NCI-H128 (cell line): ENCODE results near the gene XBP1.
"Not testable (repeated sequence)": the region's sequence is repeated elsewhere in the genome, so short reads cannot be mapped to it uniquely, and the experiment has no call there.

Source experiments
- DNase-seq: peaks from one replicate; lab custom pipeline; 2025; ENCODE audit not compliant: unreplicated experiment; lab: John Stamatoyannopoulos, UW

Gene XBP1

GRCh38 chr22:28819253-28820096 lies 19.1 kb upstream of the XBP1 start:
- DNase-seq: no peak

DNA sequence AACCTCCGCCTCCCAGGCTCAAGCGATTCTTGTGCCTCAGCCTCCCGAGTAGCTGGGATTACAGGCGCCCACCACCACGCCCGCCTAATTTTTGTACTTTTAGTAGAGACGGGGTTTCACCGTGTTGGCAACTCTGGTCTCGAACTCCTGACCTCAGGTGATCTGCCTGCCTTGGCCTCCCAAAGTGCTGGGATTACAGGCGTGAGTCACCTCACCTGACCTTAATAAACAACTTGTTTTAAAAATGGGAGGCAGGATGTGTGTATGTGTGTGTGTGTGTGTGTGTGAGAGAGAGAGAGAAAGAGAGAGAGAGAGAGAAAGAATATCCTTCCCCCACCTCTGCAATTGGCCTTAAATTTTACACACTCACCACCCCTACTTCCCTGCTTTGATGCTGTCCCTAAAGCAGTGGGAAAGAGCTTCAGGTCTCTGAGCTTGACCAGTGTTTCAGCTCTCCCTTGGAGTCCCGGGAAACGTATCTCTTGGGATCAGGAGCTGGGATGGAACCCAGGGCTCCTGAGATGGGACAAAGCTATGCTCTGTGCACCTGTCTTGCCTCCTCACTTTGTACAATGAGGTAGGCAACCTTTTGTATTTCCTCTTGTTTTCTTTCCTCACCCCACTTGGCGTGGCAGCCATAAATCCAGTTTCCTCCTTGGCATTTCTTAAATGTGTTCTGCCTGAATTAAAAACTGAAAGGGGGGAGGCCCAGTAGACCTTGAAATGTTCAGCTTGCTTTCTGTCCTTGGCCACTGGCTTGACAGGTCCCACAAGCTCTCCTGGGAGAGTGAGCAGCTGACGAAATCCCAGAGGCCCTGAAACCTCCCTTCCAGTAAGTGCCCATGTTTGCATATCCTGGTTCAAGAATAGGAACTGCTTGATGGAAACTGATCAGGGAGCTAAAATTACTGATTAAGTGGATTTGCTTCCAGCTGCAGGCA lies 17.8 kb upstream of the XBP1 start:
- DNase-seq: no peak

DNA sequence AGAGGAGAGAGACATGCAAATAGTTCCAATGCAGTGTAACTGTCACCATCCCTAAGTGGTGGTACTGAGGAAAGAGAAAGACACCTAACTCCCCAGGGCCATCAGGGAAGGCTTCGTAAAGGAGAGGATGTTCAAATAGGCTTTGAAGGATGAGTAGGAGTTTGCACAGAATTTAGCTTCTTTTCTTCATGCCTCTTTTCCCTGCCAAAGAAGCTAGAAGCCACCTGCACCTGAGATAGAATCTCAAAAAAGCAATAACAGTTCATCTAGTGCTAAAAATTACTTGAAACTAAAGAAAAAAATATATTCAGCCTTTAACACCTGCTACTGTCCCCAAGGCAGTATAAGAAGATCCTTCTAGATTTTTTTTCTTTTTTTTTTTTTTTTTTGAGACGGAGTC lies 16.7 kb upstream of the XBP1 start:
- DNase-seq: no peak

DNA sequence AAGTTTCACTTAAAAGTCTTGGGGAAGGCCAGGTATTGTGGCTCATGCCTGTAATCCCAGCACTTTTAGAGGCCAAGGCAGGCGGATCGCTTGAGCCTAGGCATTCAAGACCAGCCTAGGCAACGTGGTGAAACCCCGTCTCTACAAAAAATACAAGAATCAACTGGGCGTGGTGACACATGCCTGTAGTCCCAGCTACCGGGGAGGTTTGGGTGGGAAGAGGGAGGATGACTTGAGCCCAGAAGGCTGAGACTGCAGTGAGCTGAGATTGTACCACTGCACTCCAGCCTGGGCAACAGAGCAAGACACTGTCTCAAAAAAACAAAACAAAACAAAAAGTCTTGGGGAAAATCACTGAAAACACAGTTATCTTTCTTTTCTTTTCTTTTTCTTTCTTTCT lies 15.4 kb upstream of the XBP1 start:
- DNase-seq: no peak

DNA sequence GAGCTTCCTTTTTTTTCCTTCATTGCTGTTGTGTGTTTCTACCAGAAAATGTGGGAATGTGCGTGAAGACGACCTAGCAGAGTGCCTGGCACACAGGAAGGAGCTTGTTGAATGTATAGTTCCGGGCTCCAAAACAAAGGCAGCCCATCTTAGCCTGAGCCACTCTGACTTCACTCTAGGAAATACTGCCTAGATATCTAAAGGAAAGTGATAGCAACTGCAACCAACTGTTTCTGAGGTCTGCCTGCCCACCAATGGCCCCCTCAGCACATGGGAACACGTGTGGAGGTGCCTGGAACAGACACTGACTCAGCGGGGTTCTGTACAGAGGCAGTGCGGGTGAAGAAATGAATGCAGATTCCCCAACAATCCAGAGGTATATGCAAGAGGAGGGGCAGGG lies 14.7 kb upstream of the XBP1 start:
- no peak for DNase-seq

DNA sequence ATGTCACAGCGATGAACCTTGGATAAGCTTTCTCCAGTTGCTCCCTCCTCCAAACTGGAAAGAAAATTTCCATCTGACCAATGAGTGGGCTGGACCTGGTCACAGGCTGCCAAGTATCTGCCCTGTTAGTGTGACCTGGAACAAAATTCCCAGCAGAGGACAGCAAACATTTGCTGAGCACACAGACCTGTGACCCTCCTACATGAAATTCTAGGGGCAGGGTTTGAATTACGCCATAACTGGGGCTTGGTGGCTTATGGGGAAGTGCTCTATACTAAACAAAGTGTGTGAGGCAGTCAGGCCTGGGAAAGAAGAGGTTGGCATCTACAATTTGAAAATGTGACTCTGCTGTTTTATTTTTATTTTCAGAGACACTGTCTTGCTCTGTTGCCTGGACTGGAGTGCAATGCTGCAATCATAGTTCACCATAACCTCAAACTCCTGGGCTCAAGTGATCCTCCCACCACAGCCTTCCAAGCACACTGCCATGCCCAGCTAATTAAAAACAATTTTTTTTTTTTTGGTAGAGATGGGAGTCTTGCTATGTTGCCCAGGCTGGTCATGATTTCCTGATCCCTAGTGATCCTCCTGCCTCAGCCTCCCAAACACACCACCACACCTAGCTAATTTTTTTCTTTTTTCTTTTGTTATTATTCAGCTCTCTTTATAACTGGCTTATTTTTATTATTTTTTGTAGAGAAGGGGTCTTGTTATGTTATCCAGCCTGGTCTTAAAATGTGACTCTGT lies 13.6 kb upstream of the XBP1 start:
- DNase-seq: no peak

DNA sequence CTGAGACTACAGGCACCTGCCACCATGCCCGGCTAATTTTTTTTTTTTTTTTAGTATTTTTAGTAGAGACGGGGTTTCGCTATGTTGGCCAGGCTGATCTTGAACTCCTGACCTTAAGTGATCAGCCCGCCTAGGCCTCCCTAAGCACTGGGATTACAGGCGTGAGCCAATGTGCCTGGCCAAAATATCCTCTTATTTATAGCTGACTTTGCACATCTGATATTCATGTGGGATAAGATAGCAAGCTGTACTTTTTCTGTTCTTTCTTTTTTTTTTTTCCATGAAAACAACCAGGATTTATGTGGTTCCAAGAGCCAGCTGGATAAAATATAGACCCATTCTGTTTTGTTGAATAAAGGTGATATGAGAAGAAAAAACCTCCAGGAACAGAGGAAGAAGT lies 12.1 kb upstream of the XBP1 start:
- DNase-seq: no peak

DNA sequence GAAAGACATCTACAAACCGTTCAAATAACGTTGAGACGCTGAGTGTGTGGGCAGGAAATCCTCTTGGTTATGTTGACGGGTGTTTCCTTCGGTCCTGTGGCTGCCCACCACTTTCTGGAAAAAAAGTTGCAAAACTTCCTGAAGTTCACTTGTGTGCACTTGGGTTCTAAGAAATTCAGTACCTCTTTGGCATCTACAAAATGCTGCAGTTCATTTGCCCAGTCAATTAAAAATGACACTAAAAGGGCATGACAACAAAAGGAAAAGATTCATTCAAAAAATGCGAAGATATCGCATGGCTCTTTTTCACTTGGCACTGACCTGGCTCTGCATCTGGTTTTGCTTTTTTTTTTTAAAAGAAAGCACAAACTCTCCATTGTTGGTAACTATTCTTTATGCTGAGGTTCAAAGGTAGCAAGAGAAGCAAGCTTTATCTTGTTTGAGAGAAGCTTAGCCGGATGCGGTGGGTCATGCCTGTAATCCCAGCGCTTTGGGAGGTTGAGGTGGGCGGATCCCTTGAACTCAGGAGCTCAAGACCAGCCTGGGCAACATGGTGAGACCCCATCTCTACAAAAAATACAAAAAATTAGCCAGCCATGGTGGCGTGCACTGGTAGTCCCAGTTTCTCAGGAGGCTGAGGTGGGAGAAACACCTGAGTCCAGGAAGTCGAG lies 10.6 kb upstream of the XBP1 start:
- no peak for DNase-seq

DNA sequence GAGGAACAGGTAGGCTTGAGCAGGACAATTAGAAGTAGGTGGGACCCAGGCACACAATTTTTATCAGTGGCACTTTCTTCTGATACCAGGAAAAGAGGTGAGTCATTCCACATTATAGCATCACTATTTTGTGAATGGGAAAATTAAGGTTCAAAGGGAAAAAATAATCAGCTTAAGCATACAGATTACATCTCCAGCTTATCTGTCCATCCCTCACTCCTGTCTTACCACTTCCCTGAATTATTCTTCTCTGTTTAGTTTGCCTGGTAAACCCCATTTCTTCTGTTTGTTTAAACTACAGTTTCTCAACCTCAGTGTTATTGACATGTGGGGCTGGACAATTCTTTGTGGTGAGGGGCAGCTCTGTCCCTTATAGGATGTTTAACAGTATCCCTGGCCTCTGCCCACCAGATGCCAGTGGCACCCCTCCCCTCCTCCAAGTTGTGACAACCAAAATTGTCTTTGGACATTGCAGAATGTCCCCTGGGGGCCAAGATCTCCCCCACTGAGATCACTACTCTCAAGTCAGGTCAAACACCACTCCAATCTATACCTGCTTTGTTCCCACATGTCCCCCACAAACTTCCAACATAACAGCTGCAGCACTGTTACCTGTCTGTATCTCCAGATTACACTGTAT lies 8.5 kb upstream of the XBP1 start:
- no peak for DNase-seq

- not testable (repeated sequence) for DNase-seq
Observed at GRCh38 chr22:28805426-28805825, 5.1 kb upstream of the XBP1 start.

DNA sequence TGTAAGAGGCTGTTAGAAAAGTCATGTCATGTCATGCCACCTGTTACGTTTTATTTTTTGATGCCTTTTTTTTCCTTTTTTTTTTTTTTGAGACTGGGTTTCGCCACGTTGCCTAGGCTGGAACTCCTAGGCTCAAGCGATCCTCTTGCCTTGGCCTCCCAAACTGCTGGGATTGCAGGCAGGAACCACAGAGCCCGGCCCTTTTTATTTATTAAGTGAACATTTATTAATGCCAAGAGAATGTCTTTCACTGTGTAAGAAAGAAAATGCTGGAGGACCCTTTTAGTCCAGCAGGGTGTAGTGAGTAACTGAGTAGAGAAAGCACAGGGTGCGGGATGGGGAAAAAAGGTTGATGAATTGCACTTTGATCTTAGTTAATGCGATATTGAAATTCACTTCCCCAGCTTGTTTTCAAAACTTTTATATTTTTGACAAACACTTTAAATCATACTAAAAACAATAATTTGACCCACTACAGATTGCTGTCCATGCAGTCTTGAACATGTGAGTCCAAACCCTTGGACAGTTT lies 2.3 kb upstream of the XBP1 start:
- no peak for DNase-seq

DNA sequence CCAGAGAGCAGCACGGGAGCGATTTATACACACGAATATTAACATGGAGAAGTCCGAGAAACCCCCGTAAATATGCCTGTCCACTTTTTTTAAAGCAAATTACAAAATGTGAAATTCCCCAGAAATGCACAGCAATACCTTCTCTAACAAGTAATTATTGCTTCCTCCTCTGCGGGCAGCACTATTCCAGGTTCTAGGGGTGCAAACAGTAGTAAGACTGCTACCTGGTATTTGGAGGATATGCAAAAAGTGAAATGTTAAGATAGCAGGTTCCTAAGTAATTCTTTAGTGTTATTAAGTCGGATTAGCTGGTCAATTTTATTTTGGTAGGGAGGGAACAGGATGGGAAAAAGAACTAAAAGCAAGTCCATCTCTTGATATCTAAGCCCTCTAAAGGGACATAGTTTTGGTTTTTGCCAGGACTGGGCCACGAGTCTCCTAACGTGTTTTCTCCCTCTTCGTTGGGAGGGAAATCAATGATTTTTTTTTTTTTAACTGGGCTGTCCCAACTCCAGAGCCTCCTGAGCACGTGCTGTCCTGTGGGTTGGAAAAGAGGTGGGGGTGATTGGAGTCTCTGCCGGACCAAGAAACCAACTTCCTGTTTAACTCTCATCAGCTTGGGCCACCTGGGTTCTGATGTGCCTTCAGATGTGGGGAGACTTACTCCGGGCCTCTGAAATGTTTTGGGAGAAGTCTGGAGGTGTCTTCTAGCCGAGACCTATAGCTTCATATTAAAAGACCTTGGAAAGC lies 1.7 kb upstream of the XBP1 start:
- DNase-seq: no peak

GRCh38 chr22:28799606-28800307 lies 612 bp downstream of the XBP1 start:
- DNase-seq: no peak

DNA sequence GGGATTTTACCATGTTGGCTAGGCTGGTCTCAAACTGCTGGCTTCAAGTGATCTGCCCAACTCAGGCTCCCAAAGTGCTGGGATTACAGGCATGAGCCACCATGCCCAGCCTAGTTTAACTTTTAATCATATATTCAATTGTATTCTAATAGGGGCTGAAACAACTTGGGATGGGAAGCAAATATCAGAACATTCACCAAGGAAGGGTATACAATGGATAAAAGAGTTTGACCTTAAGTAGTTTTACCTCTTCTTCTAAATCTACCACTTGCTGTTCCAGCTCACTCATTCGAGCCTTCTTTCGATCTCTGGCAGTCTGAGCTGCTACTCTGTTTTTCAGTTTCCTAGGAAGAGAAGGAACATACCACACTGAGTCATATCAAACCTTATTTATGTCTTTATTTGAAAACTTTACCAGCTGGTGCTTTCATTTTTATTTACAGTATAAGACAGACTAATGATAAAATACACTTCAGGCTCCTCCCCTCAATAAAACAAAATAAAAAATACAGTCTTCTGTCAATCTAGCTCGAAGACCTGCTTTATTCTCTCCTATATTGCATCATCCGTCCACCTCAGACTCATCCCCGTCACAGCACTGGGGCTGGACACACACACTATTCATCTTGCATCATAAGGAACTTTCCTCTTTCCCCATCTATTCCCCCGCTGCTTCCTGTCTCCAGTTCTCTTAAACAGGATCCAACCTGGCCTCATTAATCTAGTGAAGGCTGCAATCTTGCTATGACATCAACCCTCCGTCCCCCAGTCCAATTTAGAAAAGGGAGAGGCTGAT lies 1.4 kb downstream of the XBP1 start:
- DNase-seq: no peak

- DNase-seq: no peak
Observed at GRCh38 chr22:28795932-28796856, 4.2 kb downstream of the XBP1 start.

DNA sequence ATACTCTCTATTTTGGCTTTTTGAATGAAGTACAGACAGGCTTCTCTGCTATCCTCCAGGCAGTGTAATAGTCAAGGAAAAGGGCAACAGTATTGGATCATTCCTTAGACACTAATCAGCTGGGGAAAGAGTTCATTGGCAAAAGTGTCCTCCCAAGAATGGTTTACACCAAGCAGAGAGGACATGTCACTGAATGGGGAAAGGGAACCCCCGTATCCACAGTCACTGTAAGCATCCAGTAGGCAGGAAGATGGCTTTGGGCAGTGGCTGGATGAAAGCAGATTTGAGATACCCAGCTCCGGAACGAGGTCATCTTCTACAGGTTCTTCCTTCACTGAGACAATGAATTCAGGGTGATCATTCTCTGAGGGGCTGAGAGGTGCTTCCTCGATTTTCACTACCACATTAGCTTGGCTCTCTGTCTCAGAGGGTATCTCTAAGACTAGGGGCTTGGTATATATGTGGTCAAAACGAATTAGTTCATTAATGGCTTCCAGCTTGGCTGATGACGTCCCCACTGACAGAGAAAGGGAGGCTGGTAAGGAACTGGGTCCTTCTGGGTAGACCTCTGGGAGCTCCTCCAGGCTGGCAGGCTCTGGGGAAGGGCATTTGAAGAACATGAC lies 5.2 kb downstream of the XBP1 start:
- no peak for DNase-seq
